DND-41 (cell line): ENCODE results near the gene TEX19.

ENCODE experiments used
- ATAC-seq: fragments of 200-7000 bp; cut with Tn5 transposase; 3 replicates; pipeline ENCODE4 v1.9.1; 2021; ENCODE audit warnings: low read depth; ENCODE audit not compliant: insufficient read depth
- DNase-seq: peaks from one replicate; pipeline ENCODE4 v3.0.0-alpha.2; 2020
- H2AFZ ChIP-seq: 2 replicates; pipeline ENCODE4 v1.6.0; 2012; ENCODE audit warnings: low read depth, low read length
- H3K27ac ChIP-seq: 2 replicates; pipeline ENCODE4 v1.5.1; 2012; ENCODE audit warnings: low read length, inconsistent platforms
- H3K27me3 ChIP-seq: fragments of 200-600 bp; sonication (generic); 2 replicates; pipeline ENCODE4 v1.6.0; 2012; ENCODE audit warnings: low read length, mild to moderate bottlenecking, inconsistent platforms; ENCODE audit not compliant: insufficient read depth, poor library complexity
- H3K36me3 ChIP-seq: 2 replicates; pipeline ENCODE4 v1.5.1; 2012; ENCODE audit warnings: low read length, inconsistent platforms; ENCODE audit not compliant: insufficient read depth
- H3K4me1 ChIP-seq: 2 replicates; pipeline ENCODE4 v1.5.1; 2012; ENCODE audit warnings: mild to moderate bottlenecking, low read length; ENCODE audit not compliant: insufficient read depth
- H3K4me2 ChIP-seq: 2 replicates; pipeline ENCODE4 v1.6.0; 2012; ENCODE audit warnings: mild to moderate bottlenecking, moderate library complexity, low read length, inconsistent platforms; ENCODE audit not compliant: insufficient read depth
- H3K4me3 ChIP-seq, 2 experiments: fragments of 200-600 bp in 1 of 2; shearing (Covaris generic) in 1 of 2; 2 replicates each; pipeline ENCODE4 v1.5.1; 2012 to 2016; ENCODE audit warnings: inconsistent platforms in 2 of 2, low read length in 2 of 2, mild to moderate bottlenecking in 2 of 2, low read depth in 1 of 2, moderate library complexity in 1 of 2
- H3K79me2 ChIP-seq: 2 replicates; pipeline ENCODE4 v1.6.0; 2012; ENCODE audit warnings: low read length, inconsistent platforms; ENCODE audit not compliant: insufficient read depth
- H3K9ac ChIP-seq: 2 replicates; pipeline ENCODE4 v1.6.0; 2012; ENCODE audit warnings: low read depth, mild to moderate bottlenecking, inconsistent platforms, low read length, moderate library complexity
- H3K9me3 ChIP-seq: 2 replicates; pipeline ENCODE4 v1.5.1; 2012; ENCODE audit warnings: low read length, moderate library complexity, mild to moderate bottlenecking, inconsistent platforms; ENCODE audit not compliant: insufficient read depth, severe bottlenecking
- H4K20me1 ChIP-seq: 2 replicates; pipeline ENCODE4 v1.6.0; 2012; ENCODE audit warnings: low read length; ENCODE audit not compliant: insufficient read depth
- CTCF ChIP-seq: IDR thresholded peaks from 2 replicates; pipeline ENCODE4 v1.5.1; 2012; ENCODE audit warnings: borderline replicate concordance, low read length, moderate library complexity, mild to moderate bottlenecking; ENCODE audit not compliant: poor library complexity, severe bottlenecking; ENCODE audit errors: extremely low read depth
- EZH2 ChIP-seq: IDR thresholded peaks from 3 replicates; pipeline ENCODE4 v1.6.1; 2012; ENCODE audit warnings: borderline replicate concordance, low read depth, mild to moderate bottlenecking, moderate library complexity, low read length, inconsistent platforms; ENCODE audit not compliant: severe bottlenecking

Gene TEX19

GRCh38 chr17:82329683-82330321, 29.2 kb upstream of the TEX19 start:
- DNase-seq (no peak), ATAC-seq (no peak)
- H3K79me2 ChIP-seq = no peaks in the 10 kb centered on the region
- no peak overlapping the region for H3K27ac ChIP-seq
- no peak overlapping the region for H3K9ac ChIP-seq
- no peaks in the 10 kb centered on the region for H3K27me3 ChIP-seq
- no peak overlapping the region for H3K4me2 ChIP-seq
- H4K20me1 ChIP-seq = no peaks in the 10 kb centered on the region
- TF ChIP-seq CTCF = no peak
- no peak for TF ChIP-seq EZH2
- no peaks in the 10 kb centered on the region for H3K36me3 ChIP-seq
- no peak overlapping the region for H2AFZ ChIP-seq
- H3K9me3 ChIP-seq = no peaks in the 10 kb centered on the region
- peaks cover 8% of the 10 kb centered on the region for H3K4me1 ChIP-seq
- no peak overlapping the region for H3K4me3 ChIP-seq

- peak; percentile 61 for DNase-seq
Measured at GRCh38 chr17:82330322-82331239, 28.5 kb upstream of the TEX19 start.

DNA sequence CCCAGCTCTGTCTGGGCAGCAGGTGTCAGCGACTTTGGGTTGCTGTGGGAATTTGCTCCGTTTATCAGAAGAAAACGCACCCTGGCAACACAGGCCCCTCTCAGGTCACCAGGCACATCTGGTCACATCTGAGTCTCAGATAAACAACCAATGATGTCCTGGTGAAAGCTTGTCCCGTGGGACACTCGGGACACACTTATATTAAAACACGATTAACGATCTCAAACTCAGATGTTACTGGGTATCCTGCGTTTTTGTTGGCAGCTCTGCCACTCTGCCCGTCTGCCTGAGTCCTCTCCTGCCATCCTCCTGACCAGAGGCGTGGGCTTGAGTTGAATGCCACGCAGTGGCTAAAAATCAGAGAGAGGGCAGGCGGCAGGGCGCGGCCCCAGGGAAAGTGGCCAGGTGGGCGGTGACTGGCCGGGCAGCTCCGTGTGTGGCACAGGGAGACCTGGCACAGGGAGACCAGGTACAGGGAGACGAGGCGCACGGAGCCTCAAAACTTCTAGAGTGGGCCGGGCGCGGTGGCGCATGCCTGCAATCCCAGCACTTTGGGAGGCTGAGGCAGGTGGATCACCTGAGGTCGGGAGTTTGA, 27.6 kb upstream of the TEX19 start:
- Histone ChIP-seq H2AFZ (no peak overlapping the region), H3K4me2 (no peak overlapping the region), H3K9ac (no peak overlapping the region), H3K36me3 (no peaks in the 10 kb centered on the region), H3K79me2 (no peaks in the 10 kb centered on the region), H3K4me1 (peaks cover 23% of the 10 kb centered on the region), H4K20me1 (no peaks in the 10 kb centered on the region), H3K27me3 (no peaks in the 10 kb centered on the region), H3K4me3 (no peak overlapping the region), H3K27ac (no peak overlapping the region), H3K9me3 (no peaks in the 10 kb centered on the region)
- TF ChIP-seq CTCF = no peak
- no peak for TF ChIP-seq EZH2
- DNase-seq (no peak), ATAC-seq (no peak)

More at GRCh38 chr17:82330322-82331239, 28.5 kb upstream of the TEX19 start:
- H3K27ac ChIP-seq = no peak overlapping the region
- no peak overlapping the region for H2AFZ ChIP-seq
- H3K9ac ChIP-seq = no peak overlapping the region
- H3K4me1 ChIP-seq = peaks cover 16% of the 10 kb centered on the region
- H3K4me2 ChIP-seq = no peak overlapping the region
- no peaks in the 10 kb centered on the region for H4K20me1 ChIP-seq
- no peak overlapping the region for H3K4me3 ChIP-seq
- no peaks in the 10 kb centered on the region for H3K27me3 ChIP-seq
- ATAC-seq = peak; percentile 15; the same call in 1 of the 3 replicates
- H3K79me2 ChIP-seq = no peaks in the 10 kb centered on the region
- no peaks in the 10 kb centered on the region for H3K9me3 ChIP-seq
- H3K36me3 ChIP-seq = no peaks in the 10 kb centered on the region
- TF ChIP-seq CTCF (no peak), EZH2 (no peak)
